Measurements from ENCODE around the gene EVC2. TPM values are rescaled to one million over a fixed set of nuclear protein-coding genes. Genes with fewer than 3 reads are reported as not detected.

EVC2 gene
- polyA plus RNA-seq, 1 donor (not counting 4 experiments of a cell fraction or from before 2014, with no cell fraction given), result 1.7 TPM

GRCh38 chr4:5654791-5655190, 53.6 kb downstream of the EVC2 start:
- FAIRE-seq (no peak), DNase-seq (ENCODE audit: low read depth, low spot score) (no peak)
- dilution Hi-C loops (cut with MboI; ENCODE audit: extremely low pct_ligation_motif_present, low sequenced_read_pairs), result no loop called here
- H3K27me3 ChIP-seq (ENCODE audit: control insufficient read depth, extremely low read depth, insufficient read depth, low read length), result no peaks in the 10 kb centered on the region
- H2AFZ ChIP-seq (ENCODE audit: control insufficient read depth, low read length), result no peak overlapping the region
- H3K4me3 ChIP-seq (ENCODE audit: control insufficient read depth in 2 of 3, extremely low read depth in 1 of 3, insufficient read depth in 2 of 3, low read depth in 1 of 3, low read length in 3 of 3), result no peak overlapping the region
- no peaks in the 10 kb centered on the region for H3K79me2 ChIP-seq (ENCODE audit: control insufficient read depth, insufficient read depth, low read length)
- TF ChIP-seq, protein P1, sequence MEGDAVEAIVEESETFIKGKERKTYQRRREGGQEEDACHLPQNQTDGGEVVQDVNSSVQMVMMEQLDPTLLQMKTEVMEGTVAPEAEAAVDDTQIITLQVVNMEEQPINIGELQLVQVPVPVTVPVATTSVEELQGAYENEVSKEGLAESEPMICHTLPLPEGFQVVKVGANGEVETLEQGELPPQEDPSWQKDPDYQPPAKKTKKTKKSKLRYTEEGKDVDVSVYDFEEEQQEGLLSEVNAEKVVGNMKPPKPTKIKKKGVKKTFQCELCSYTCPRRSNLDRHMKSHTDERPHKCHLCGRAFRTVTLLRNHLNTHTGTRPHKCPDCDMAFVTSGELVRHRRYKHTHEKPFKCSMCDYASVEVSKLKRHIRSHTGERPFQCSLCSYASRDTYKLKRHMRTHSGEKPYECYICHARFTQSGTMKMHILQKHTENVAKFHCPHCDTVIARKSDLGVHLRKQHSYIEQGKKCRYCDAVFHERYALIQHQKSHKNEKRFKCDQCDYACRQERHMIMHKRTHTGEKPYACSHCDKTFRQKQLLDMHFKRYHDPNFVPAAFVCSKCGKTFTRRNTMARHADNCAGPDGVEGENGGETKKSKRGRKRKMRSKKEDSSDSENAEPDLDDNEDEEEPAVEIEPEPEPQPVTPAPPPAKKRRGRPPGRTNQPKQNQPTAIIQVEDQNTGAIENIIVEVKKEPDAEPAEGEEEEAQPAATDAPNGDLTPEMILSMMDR (optimal IDR thresholded peaks at IDR 0.05 in 1 of 3, IDR thresholded peaks at IDR 0.05 in 1 of 3, conservative IDR thresholded peaks at IDR 0.05 in 1 of 3; ENCODE audit: extremely low read depth in 1 of 3, insufficient read depth in 2 of 3, low read length in 3 of 3), result no peak
- no peak for TF ChIP-seq EZH2 (IDR thresholded peaks at IDR 0.05; ENCODE audit: low read length)
- no peaks in the 10 kb centered on the region for H4K20me1 ChIP-seq (ENCODE audit: control insufficient read depth, extremely low read depth, insufficient read depth, low read length)
- no peaks in the 10 kb centered on the region for H3K4me1 ChIP-seq (ENCODE audit: control insufficient read depth, extremely low read depth, insufficient read depth, low read length)
- no peaks in the 10 kb centered on the region for H3K9me3 ChIP-seq (ENCODE audit: control insufficient read depth, low read depth, low read length)
- H3K27ac ChIP-seq (ENCODE audit: control insufficient read depth, insufficient read depth, low read length), result no peak overlapping the region
- H3K9ac ChIP-seq (ENCODE audit: control insufficient read depth, extremely low read depth, insufficient read depth, low read length), result no peak overlapping the region
- H3K9me1 ChIP-seq (ENCODE audit: control insufficient read depth, extremely low read depth, insufficient read depth, low read length), result no peaks in the 10 kb centered on the region
- H3K36me3 ChIP-seq (ENCODE audit: control insufficient read depth in 2 of 2, extremely low read depth in 1 of 2, insufficient read depth in 2 of 2, low read length in 2 of 2), result peaks cover 9 to 27% of the 10 kb centered on the region in 2 experiments
- H3K4me2 ChIP-seq (ENCODE audit: control insufficient read depth, extremely low read depth, insufficient read depth, low read depth, low read length), result no peak overlapping the region

- Histone ChIP-seq H3K27me3 (ENCODE audit: control insufficient read depth, extremely low read depth, insufficient read depth, low read length) (no peaks in the 10 kb centered on the region), H3K9ac (ENCODE audit: control insufficient read depth, extremely low read depth, insufficient read depth, low read length) (no peak overlapping the region), H3K4me1 (ENCODE audit: control insufficient read depth, extremely low read depth, insufficient read depth, low read length) (no peaks in the 10 kb centered on the region), H3K4me3 (ENCODE audit: control insufficient read depth in 2 of 3, extremely low read depth in 1 of 3, insufficient read depth in 2 of 3, low read depth in 1 of 3, low read length in 3 of 3) (no peak overlapping the region), H3K36me3 (ENCODE audit: control insufficient read depth in 2 of 2, extremely low read depth in 1 of 2, insufficient read depth in 2 of 2, low read length in 2 of 2) (peaks cover 9 to 12% of the 10 kb centered on the region in 2 experiments), H3K9me1 (ENCODE audit: control insufficient read depth, extremely low read depth, insufficient read depth, low read length) (no peaks in the 10 kb centered on the region), H3K27ac (ENCODE audit: control insufficient read depth, insufficient read depth, low read length) (no peak overlapping the region), H2AFZ (ENCODE audit: control insufficient read depth, low read length) (no peak overlapping the region), H4K20me1 (ENCODE audit: control insufficient read depth, extremely low read depth, insufficient read depth, low read length) (no peaks in the 10 kb centered on the region), H3K4me2 (ENCODE audit: control insufficient read depth, extremely low read depth, insufficient read depth, low read depth, low read length) (no peak overlapping the region), H3K79me2 (ENCODE audit: control insufficient read depth, insufficient read depth, low read length) (no peaks in the 10 kb centered on the region), H3K9me3 (ENCODE audit: control insufficient read depth, low read depth, low read length) (no peaks in the 10 kb centered on the region)
- dilution Hi-C loops (cut with MboI; ENCODE audit: extremely low pct_ligation_motif_present, low sequenced_read_pairs), result no loop called here
- TF ChIP-seq EZH2 (IDR thresholded peaks at IDR 0.05; ENCODE audit: low read length), result no peak
- TF ChIP-seq, protein P1 (optimal IDR thresholded peaks at IDR 0.05 in 1 of 3, IDR thresholded peaks at IDR 0.05 in 1 of 3, conservative IDR thresholded peaks at IDR 0.05 in 1 of 3; ENCODE audit: extremely low read depth in 1 of 3, insufficient read depth in 2 of 3, low read length in 3 of 3), result no peak
- DNase-seq (ENCODE audit: low read depth, low spot score) (no peak), FAIRE-seq (no peak)
Measured at GRCh38 chr4:5651089-5651488, 57.3 kb downstream of the EVC2 start.
